ENCODE data around the gene SEPSECS. TPM values are rescaled to one million over a fixed set of nuclear protein-coding genes. Genes with fewer than 3 reads are reported as not detected.

The SEPSECS gene
- total and polyA plus RNA-seq, 2 of the 13 experiments (the other 11 are each of a cell fraction or from before 2014, with no cell fraction given): 9.4 to 14.3 TPM

DNA sequence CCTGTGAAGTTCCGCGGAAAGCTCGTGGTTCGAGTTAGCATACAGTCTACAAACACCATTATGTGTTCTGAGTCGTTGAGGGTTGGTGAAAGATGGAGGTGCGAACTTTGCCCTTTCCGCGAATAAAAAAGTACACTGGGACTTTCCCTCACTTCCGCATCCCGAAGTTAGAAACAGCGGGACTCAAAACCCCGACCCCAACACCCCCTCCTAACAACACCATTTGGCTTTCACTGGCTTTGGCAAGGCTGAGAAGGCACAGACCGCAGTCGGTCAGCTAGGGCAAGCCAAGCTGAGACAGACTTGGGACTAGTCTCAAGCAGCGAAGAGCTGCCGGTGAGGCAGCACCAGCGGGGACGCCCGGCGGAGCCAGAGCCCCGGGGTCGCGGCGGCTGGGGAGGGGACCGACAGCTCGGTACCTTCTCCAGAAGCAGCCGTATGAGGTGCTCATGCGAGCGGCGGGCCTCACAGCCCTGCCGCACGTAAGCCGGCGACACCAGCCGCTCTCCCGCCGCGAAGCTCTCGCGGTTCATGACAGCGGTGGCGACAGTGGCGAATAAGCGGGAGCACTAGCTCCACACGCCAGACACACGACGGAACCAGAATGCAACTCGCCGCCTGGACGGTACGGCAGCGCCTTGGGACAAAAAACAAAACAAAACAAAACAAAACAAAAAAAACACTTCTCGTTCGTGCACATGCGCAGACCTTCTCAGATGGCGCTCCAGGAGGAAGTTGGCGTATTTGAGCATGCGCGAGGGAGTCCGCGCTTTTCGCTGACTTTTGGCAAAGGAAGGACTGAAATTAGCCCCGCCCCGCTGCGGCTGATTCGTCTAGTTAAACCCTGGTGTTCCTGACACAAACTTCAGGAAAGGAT, at the start of gene SEPSECS (continued):
- TF ChIP-seq AFF4 (CRISPR knock-in tag; IDR thresholded peaks at IDR 0.05) (peak; percentile 85; the same call in 1 of the 2 replicates), HNF4G (IDR thresholded peaks at IDR 0.05; ENCODE audit: borderline replicate concordance, low read depth, low read length) (peak; percentile 65; the same call in 1 of the 2 replicates), HNF4G (CRISPR knock-in tag; IDR thresholded peaks at IDR 0.05; ENCODE audit: borderline replicate concordance, low read depth) (no peak; the same call in 1 of the 2 replicates), GABPA (IDR thresholded peaks at IDR 0.05; ENCODE audit: low read depth, low read length) (0 out of 2 replicates have a peak, but pooled peaks have one; percentile 31), GABPA (CRISPR knock-in tag; IDR thresholded peaks at IDR 0.05; ENCODE audit: low read depth) (peak; percentile 72), ATF6 (CRISPR knock-in tag; conservative IDR thresholded peaks at IDR 0.05) (no peak), ZNF749 (CRISPR knock-in tag; IDR thresholded peaks at IDR 0.05; ENCODE audit: borderline replicate concordance) (peak; percentile 68; the same call in 1 of the 2 replicates), GPN1 (CRISPR knock-in tag; IDR thresholded peaks at IDR 0.05; ENCODE audit: borderline replicate concordance) (no peak), AGO1 (IDR thresholded peaks at IDR 0.05; ENCODE audit: low read depth, low read length, poor library complexity, severe bottlenecking) (peak; percentile 64), TCF7L2 (IDR thresholded peaks at IDR 0.05; ENCODE audit: low read depth, low read length) (no peak), DPF2 (CRISPR knock-in tag; IDR thresholded peaks at IDR 0.05; ENCODE audit: borderline replicate concordance, low read depth) (no peak), ZNF7 (CRISPR knock-in tag; IDR thresholded peaks at IDR 0.05) (0 out of 2 replicates have a peak, but pooled peaks have one; percentile 2), ZHX1 (CRISPR knock-in tag; IDR thresholded peaks at IDR 0.05; ENCODE audit: low read depth) (no peak), TBX3 (IDR thresholded peaks at IDR 0.05; ENCODE audit: borderline replicate concordance) (no peak), FOXP1 (IDR thresholded peaks at IDR 0.05) (peak; percentile 92), FOXP1 (CRISPR knock-in tag; IDR thresholded peaks at IDR 0.05) (peak; percentile 82), ZNF841 (CRISPR knock-in tag; IDR thresholded peaks at IDR 0.05; ENCODE audit: borderline replicate concordance) (no peak), ZNF350 (CRISPR knock-in tag; IDR thresholded peaks at IDR 0.05; ENCODE audit: borderline replicate concordance, low read depth) (peak; percentile 89)
- TF ChIP-seq, protein P1, sequence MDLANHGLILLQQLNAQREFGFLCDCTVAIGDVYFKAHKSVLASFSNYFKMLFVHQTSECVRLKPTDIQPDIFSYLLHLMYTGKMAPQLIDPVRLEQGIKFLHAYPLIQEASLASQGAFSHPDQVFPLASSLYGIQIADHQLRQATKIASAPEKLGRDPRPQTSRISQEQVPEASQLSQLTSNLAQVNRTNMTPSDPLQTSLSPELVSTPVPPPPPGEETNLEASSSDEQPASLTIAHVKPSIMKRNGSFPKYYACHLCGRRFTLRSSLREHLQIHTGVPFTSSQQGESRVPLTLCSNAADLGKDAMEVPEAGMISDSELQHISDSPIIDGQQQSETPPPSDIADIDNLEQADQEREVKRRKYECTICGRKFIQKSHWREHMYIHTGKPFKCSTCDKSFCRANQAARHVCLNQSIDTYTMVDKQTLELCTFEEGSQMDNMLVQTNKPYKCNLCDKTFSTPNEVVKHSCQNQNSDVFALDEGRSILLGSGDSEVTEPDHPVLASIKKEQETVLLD (CRISPR knock-in tag; IDR thresholded peaks at IDR 0.05; ENCODE audit: low read depth): no peak
